Naive thymus-derived CD8-positive, alpha-beta T cell (primary cell): ENCODE measurements around the gene TK2. TPM values are rescaled to one million over a fixed set of nuclear protein-coding genes. Genes with fewer than 3 reads are reported as not detected.
"Not testable (repeated sequence)": the region's sequence is repeated elsewhere in the genome, so short reads cannot be mapped to it uniquely, and the experiment has no call there.

ENCODE experiments used
- ATAC-seq, 2 donors: fragments of 150-1000 bp; cut with Tn5 transposase in 1 of 2; sonication (Bioruptor Pico), chemical (Tn5 transposase) in 1 of 2; 1 replicate in 1 of 2; 2 replicates in 1 of 2; pipeline ENCODE4 v1.10.0; 2021; ENCODE audit warnings: mild to moderate bottlenecking in 2 of 2, moderate library complexity in 2 of 2
- POLR2A ChIA-PET: fragments of 350-600 bp; sonication (Branson Sonifier 250); formaldehyde crosslinking; loops from one replicate; lab custom pipeline; 2021; ENCODE audit warnings: antibody characterized with exemption; lab: Charles Lee
- DNase-seq, 10 donors: peaks; one replicate each; pipeline versions ENCODE4 v3.0.0 to v3.0.0-alpha.2; 2020 to 2022
- H3K27ac Mint-ChIP-seq, 10 donors: one replicate each; pipeline ENCODE4 v1.8.0; 2020 to 2022; ENCODE audit warnings: mild to moderate bottlenecking in 10 of 10, mixed read lengths in 10 of 10, moderate library complexity in 4 of 10, inconsistent platforms in 1 of 10
- H3K27me3 Mint-ChIP-seq, 5 donors: one replicate each; pipeline ENCODE4 v1.8.0; 2021 to 2022; ENCODE audit warnings: mixed read lengths in 5 of 5
- H3K36me3 Mint-ChIP-seq, 3 donors: one replicate each; pipeline ENCODE4 v1.8.0; 2020 to 2022; ENCODE audit warnings: mixed read lengths in 3 of 3, mild to moderate bottlenecking in 2 of 3, inconsistent platforms in 1 of 3
- H3K4me1 Mint-ChIP-seq, 4 donors: one replicate each; pipeline ENCODE4 v1.8.0; 2021 to 2022; ENCODE audit warnings: mixed read lengths in 4 of 4
- H3K4me3 Mint-ChIP-seq, 10 donors: one replicate each; pipeline ENCODE4 v1.8.0; 2020 to 2022; ENCODE audit warnings: mild to moderate bottlenecking in 10 of 10, mixed read lengths in 10 of 10, moderate library complexity in 6 of 10, inconsistent platforms in 1 of 10
- H3K9me3 Mint-ChIP-seq, 9 donors: one replicate each; pipeline ENCODE4 v1.8.0; 2020 to 2022; ENCODE audit warnings: mixed read lengths in 9 of 9, mild to moderate bottlenecking in 3 of 9, inconsistent platforms in 1 of 9, moderate library complexity in 1 of 9
- polyA plus RNA-seq, 3 donors: library from polyadenylated mRNA; unstranded; fragments of 300-500 nt; fragmentation: Illumina TruSeq; gene quantifications; one replicate each; pipeline ENCODE4 v1.2.3, GENCODE V29; 2021
- total RNA-seq, 8 experiments: library from RNA in 2 of 8; stranded (reverse) in 2 of 8; gene quantifications; one replicate each; pipeline ENCODE4 v1.2.3 and lab custom pipeline; 2021 to 2026

The TK2 gene
- total RNA-seq (1 to 10 TPM; 6.8 to 8.7 TPM), polyA plus RNA-seq (1 to 10 TPM; 1.9 to 4.0 (median 2.5) TPM), total RNA-seq (lab: John Stamatoyannopoulos, UW) (5.4 to 15.9 (median 8.9) reads per million in 6 experiments)

DNA sequence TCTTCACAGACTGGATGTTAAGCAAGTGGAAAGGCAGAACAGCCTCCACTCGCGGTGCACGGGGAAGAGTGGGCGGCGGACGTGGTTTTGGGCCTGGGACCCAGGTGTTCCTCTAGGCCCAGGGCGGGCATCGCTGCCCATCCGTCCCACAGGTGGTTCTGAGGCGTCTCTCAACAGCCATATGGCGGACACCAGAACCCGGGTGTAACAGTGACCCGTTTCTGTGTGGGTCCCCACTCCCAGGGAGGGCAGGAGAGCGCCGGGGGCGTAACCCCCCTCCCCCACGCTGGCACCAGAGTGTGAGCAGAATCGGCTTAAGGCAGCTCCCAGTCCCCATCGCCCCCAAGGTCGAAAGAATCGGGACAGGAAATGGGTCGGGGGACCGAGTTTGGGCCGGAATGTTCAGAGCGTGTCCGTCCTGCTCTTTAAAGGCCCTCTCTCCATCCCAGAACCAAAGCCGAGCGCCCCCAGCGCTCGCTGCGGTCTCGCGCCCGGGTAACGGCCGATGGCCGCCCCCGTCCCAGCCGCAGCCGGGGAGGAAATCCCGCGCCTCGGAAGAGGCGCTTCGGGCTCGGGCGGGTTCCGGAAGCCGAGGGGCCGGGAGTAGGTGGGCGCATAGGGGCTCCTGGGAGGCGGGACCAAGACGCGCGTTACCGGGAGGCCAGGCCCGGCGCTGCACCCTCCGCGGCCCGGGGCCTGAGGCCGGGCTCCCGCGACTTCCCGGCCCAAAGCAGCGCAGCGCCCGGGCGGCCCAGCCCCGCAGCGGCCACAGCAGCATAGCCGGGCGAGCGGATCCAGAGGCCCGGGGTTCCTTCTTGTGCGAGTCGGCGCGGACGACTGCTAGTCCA is at the start of gene TK2:
Gene TK2, minus strand, starts transcription at position 839 of the 848 bp plus-strand sequence. Its CDS starts 61 bp downstream, at position 778.
- peak within 1 kb of the TSS; percentile 81 to 98 (median 94) for H3K27ac Mint-ChIP-seq
- peaks cover 0 to 1% (median 0%) of the 10 kb centered on the region in 9 donors for H3K9me3 Mint-ChIP-seq
- peak; percentile 26 to 27 for ATAC-seq
- DNase-seq: peak; percentile 21 to 70 (median 58)
- peaks cover 43 to 86% (median 58%) of the 10 kb centered on the region in 4 donors for H3K4me1 Mint-ChIP-seq
- H3K36me3 Mint-ChIP-seq: peaks cover 0 to 2% (median 0%) of the 10 kb centered on the region in 3 donors
- POLR2A ChIA-PET: interaction anchor here (0.8 to 14.3 kb wide), 5 partner anchors 25 to 61 kb away, joined by 3 to 213 read pairs (median 3); no protein-coding TSS in a partner anchor
- H3K4me3 Mint-ChIP-seq: peak within 1 kb of the TSS; percentile 52 to 99 (median 93)
- H3K27me3 Mint-ChIP-seq: peaks cover 0 to 2% (median 0%) of the 10 kb centered on the region in 5 donors

- ATAC-seq: peak; percentile 50 to 64
- H3K4me1 Mint-ChIP-seq: peaks cover 13 to 44% (median 40%) of the 10 kb centered on the region in 4 donors
- peak overlapping the region in 2 of 10 donors; percentile 14 to 24 for H3K4me3 Mint-ChIP-seq
- H3K36me3 Mint-ChIP-seq: peaks cover 0 to 6% (median 0%) of the 10 kb centered on the region in 3 donors
- peak overlapping the region in 9 of 10 donors; percentile 0 to 85 (median 59) for H3K27ac Mint-ChIP-seq
- DNase-seq: no peak
- H3K9me3 Mint-ChIP-seq: peaks cover 0 to 7% (median 0%) of the 10 kb centered on the region in 9 donors
- peaks cover 0 to 2% (median 0%) of the 10 kb centered on the region in 5 donors for H3K27me3 Mint-ChIP-seq
- POLR2A ChIA-PET: no interaction called here
Measured at GRCh38 chr16:66598111-66598510, 48.2 kb upstream of the TK2 start.

GRCh38 chr16:66596986-66597848 is 47.3 kb upstream of the TK2 start:
- Mint-ChIP-seq H3K36me3 (peaks cover 0 to 6% (median 0%) of the 10 kb centered on the region in 3 donors), H3K4me3 (peak overlapping the region in 2 of 10 donors; percentile 3 to 42), H3K27me3 (peaks cover 0 to 2% (median 0%) of the 10 kb centered on the region in 5 donors), H3K9me3 (peaks cover 0 to 7% (median 0%) of the 10 kb centered on the region in 9 donors), H3K27ac (peak overlapping the region in 9 of 10 donors; percentile 27 to 77 (median 56)), H3K4me1 (peaks cover 10 to 40% (median 35%) of the 10 kb centered on the region in 4 donors)
- POLR2A ChIA-PET: interaction anchor here (0.6 to 0.9 kb wide), 3 partner anchors 9 to 161 kb away, joined by 3 to 4 read pairs (median 3); no protein-coding TSS in a partner anchor
- no peak for DNase-seq
- no peak for ATAC-seq

DNA sequence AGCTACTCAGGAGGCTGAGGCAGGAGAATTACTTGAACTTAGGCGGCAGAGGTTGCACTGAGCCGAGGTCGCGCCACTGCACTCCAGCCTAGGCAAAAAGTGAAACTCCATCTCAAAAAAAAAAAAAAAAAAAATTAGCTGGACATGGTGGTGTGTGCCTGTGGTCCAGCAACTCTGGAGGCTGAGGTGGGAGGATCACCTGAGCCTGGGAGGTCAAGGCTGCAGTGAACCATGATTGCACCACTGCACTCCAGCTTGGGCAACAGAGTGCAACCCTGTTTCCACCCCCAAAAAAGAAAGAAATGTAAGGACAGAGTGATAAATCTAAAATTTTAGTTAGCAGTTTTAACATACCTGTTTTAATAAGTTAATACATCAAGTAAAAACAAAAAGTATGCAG is 46.6 kb upstream of the TK2 start:
- not testable (repeated sequence) for H3K4me3 Mint-ChIP-seq, ATAC-seq, H3K36me3 Mint-ChIP-seq, H3K9me3 Mint-ChIP-seq, H3K27me3 Mint-ChIP-seq, DNase-seq
- Mint-ChIP-seq H3K27ac (peak overlapping the region in 2 of 10 donors; percentile 59 to 77), H3K4me1 (peaks cover 10 to 40% (median 35%) of the 10 kb centered on the region in 4 donors)
- POLR2A ChIA-PET: interaction anchor here (0.7 to 0.9 kb wide), 2 partner anchors 10 to 75 kb away, joined by 3 read pairs; no protein-coding TSS in a partner anchor

- no peaks in the 10 kb centered on the region for H3K36me3 Mint-ChIP-seq
- peaks cover 0 to 4% (median 0%) of the 10 kb centered on the region in 5 donors for H3K27me3 Mint-ChIP-seq
- ATAC-seq: no peak
- POLR2A ChIA-PET: interaction anchor here (0.6 to 1.8 kb wide), 2 partner anchors 9 to 161 kb away, joined by 3 to 7 read pairs; partner anchors contain the start of gene CMTM3
- no peak for DNase-seq
- H3K4me3 Mint-ChIP-seq: no peak overlapping the region
- H3K4me1 Mint-ChIP-seq: peaks cover 13 to 42% (median 36%) of the 10 kb centered on the region in 4 donors
- no peak overlapping the region for H3K27ac Mint-ChIP-seq
- no peaks in the 10 kb centered on the region for H3K9me3 Mint-ChIP-seq
Measured at GRCh38 chr16:66594739-66595138, 44.8 kb upstream of the TK2 start.

DNA sequence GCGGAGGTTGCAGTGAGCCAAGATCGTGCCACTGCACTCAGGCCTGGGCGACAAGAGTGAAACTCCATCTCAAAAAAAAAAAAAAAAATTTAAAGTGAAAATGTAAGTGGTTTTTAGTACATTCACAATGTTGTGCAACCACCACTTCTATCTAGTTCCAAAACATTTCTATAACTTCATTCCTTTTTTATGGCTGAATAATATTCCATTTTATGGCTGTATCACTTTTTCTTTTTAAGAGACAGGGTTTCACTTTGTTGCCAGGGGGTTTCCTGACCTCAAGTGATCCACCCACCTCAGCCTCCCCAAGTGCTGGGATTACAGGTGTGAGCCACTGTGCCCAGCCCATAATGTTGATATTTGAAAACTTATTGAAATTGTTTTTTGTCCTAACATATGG is 42.9 kb upstream of the TK2 start:
- peaks cover 13 to 41% (median 35%) of the 10 kb centered on the region in 4 donors for H3K4me1 Mint-ChIP-seq
- peaks cover 0 to 3% (median 0%) of the 10 kb centered on the region in 5 donors for H3K27me3 Mint-ChIP-seq
- POLR2A ChIA-PET: no interaction called here
- H3K9me3 Mint-ChIP-seq: no peaks in the 10 kb centered on the region
- no peak overlapping the region for H3K4me3 Mint-ChIP-seq
- no peaks in the 10 kb centered on the region for H3K36me3 Mint-ChIP-seq
- no peak for DNase-seq
- ATAC-seq: no peak
- H3K27ac Mint-ChIP-seq: peak overlapping the region in 1 of 10 donors; percentile 4

DNA sequence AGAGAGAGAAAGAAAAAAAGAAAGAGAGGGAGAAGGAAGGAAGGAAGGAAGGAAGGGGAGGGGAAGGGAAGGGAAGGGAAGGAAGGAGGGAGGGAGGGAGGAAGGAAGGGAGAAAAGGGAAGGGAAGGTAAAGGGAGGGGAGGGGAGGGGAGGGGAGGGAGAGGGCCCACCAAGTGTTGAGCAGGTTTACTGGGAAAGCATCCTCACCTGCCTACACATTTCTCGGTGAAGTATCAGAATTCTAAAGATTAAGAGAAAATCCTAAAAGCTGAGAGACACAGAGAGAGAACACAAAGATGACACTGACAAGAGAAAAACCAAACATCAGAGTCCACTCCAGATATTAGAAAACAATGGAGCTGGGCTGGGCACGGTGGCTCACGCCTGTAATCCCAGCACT is 42.3 kb upstream of the TK2 start:
- peaks cover 14 to 41% (median 35%) of the 10 kb centered on the region in 4 donors for H3K4me1 Mint-ChIP-seq
- H3K36me3 Mint-ChIP-seq: no peaks in the 10 kb centered on the region
- ATAC-seq (no peak), DNase-seq (no peak)
- H3K27me3 Mint-ChIP-seq: peaks cover 0 to 3% (median 0%) of the 10 kb centered on the region in 5 donors
- POLR2A ChIA-PET: no interaction called here
- H3K4me3 Mint-ChIP-seq: no peak overlapping the region
- H3K9me3 Mint-ChIP-seq: no peaks in the 10 kb centered on the region
- H3K27ac Mint-ChIP-seq: no peak overlapping the region

DNA sequence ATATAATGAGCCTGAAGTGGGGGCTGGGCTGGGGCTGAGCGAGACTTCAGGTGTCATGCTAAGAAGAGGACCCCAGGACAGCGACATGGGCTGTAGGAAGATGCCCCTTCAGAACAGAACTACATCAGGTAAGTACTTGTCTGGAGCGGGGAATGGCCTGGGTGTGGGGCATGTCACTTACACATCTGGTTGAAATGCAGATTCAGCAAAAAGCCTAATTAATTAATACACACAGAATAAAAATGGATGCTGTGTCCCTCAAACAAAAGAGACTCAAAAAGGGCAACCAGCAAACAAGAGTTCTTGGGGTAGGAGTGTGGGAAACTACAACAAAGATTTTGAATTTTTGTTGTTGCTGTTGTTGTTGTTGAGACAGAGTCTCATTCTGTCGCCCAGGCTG is 41.1 kb upstream of the TK2 start:
- POLR2A ChIA-PET: interaction anchor here (0.9 to 2.6 kb wide), 4 partner anchors 13 to 60 kb away, joined by 3 to 32 read pairs (median 4); no protein-coding TSS in a partner anchor
- peak overlapping the region in 6 of 10 donors; percentile 77 to 90 (median 86) for H3K4me3 Mint-ChIP-seq
- H3K9me3 Mint-ChIP-seq: no peaks in the 10 kb centered on the region
- H3K4me1 Mint-ChIP-seq: peaks cover 13 to 45% (median 32%) of the 10 kb centered on the region in 4 donors
- no peak for ATAC-seq
- H3K27me3 Mint-ChIP-seq: peaks cover 0 to 3% (median 0%) of the 10 kb centered on the region in 5 donors
- H3K36me3 Mint-ChIP-seq: no peaks in the 10 kb centered on the region
- no peak overlapping the region for H3K27ac Mint-ChIP-seq
- DNase-seq: no peak

- Mint-ChIP-seq H3K27me3 (peaks cover 0 to 5% (median 0%) of the 10 kb centered on the region in 5 donors), H3K27ac (peak overlapping the region; percentile 49 to 93 (median 82)), H3K9me3 (no peaks in the 10 kb centered on the region), H3K4me3 (peak overlapping the region; percentile 77 to 91 (median 88)), H3K4me1 (peaks cover 13 to 50% (median 34%) of the 10 kb centered on the region in 4 donors), H3K36me3 (no peaks in the 10 kb centered on the region)
- ATAC-seq: peak; percentile 55
- DNase-seq: peak in 2 of 10 donors; percentile 46 to 49
- POLR2A ChIA-PET: interaction anchor here (0.6 to 2.6 kb wide), 9 partner anchors 12 to 184 kb away, joined by 3 to 32 read pairs (median 4); partner anchors contain the start of gene CKLF
Measured at GRCh38 chr16:66590322-66590721, 40.4 kb upstream of the TK2 start.

DNA sequence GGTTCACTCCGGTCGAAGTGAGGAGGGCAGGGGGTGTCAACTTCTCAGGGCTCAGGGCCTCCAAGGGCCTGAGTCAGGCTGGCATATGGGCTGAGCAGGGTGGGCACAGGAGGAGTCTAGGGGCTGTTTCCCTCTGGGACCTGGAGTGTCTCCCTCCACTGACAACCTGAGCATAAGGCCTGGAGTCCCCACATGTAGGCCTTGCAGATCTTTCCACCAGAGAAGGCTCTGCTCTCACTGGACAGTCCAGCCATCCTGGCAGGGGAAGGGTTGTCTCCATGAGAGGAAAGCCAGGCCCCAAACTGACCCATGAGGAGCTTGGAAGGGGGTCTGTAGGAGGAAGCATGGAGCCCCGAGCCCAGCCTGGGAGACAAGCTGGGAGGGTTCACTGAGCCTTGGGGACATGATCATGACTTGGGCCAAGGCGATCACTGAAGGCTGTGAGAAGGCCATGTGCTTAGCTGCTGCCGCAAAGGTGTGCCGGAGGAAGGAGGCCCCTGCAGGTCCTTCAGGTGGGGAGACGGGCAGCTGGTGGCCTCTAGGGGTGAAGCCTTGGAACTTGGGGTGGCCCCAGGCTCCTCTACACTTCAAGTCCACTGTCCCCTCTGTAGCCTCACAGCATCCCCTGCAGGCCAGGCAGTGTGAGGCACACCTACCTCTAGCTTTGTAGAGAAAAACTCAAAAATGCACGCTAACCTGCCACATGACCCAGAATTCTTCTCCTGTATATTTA is 39.2 kb upstream of the TK2 start:
- H3K27ac Mint-ChIP-seq: peak overlapping the region; percentile 18 to 91 (median 68)
- H3K9me3 Mint-ChIP-seq: no peaks in the 10 kb centered on the region
- H3K4me3 Mint-ChIP-seq: peak overlapping the region; percentile 77 to 91 (median 88)
- no peaks in the 10 kb centered on the region for H3K36me3 Mint-ChIP-seq
- POLR2A ChIA-PET: interaction anchor here (0.8 to 2.6 kb wide), 9 partner anchors 13 to 183 kb away, joined by 3 to 32 read pairs (median 4); partner anchors contain the start of gene CKLF
- peaks cover 13 to 45% (median 34%) of the 10 kb centered on the region in 4 donors for H3K4me1 Mint-ChIP-seq
- peaks cover 0 to 5% (median 0%) of the 10 kb centered on the region in 5 donors for H3K27me3 Mint-ChIP-seq
- ATAC-seq: peak; percentile 95
- peak; percentile 35 to 85 (median 56) for DNase-seq
